Activated B cell treated with CpG ODN at 0.5 μM for 24 hours (primary cell): ENCODE measurements around the gene TMEM63A. TPM values are rescaled to one million over a fixed set of nuclear protein-coding genes. Genes with fewer than 3 reads are reported as not detected.

Experiments
- ATAC-seq: fragments of 200-7000 bp; cut with Tn5 transposase; one replicate; pipeline ENCODE4 v1.10.0; 2021; ENCODE audit warnings: low read depth, mild to moderate bottlenecking, moderate library complexity
- CTCF ChIA-PET: fragments of 350-600 bp; sonication (Branson Sonifier 250); formaldehyde crosslinking; loops from one replicate; lab custom pipeline; 2021; ENCODE audit warnings: antibody characterized with exemption; lab: Charles Lee
- POLR2A ChIA-PET: fragments of 350-600 bp; sonication (Branson Sonifier 250); formaldehyde crosslinking; loops from one replicate; lab custom pipeline; 2021; ENCODE audit warnings: antibody characterized with exemption; lab: Charles Lee
- DNase-seq: peaks from one replicate; pipeline ENCODE4 v3.0.0; 2022
- H3K27ac Mint-ChIP-seq: one replicate; pipeline ENCODE4 v1.8.0; 2020; ENCODE audit warnings: mixed read lengths
- H3K27me3 Mint-ChIP-seq: one replicate; pipeline ENCODE4 v1.8.0; 2021; ENCODE audit warnings: mixed read lengths
- H3K36me3 Mint-ChIP-seq: one replicate; pipeline ENCODE4 v1.8.0; 2021; ENCODE audit warnings: low read depth, mixed read lengths
- H3K4me1 Mint-ChIP-seq: one replicate; pipeline ENCODE4 v1.8.0; 2021; ENCODE audit warnings: mixed read lengths
- H3K4me3 Mint-ChIP-seq: one replicate; pipeline ENCODE4 v1.8.0; 2020; ENCODE audit warnings: mild to moderate bottlenecking, mixed read lengths
- H3K9me3 Mint-ChIP-seq: one replicate; pipeline ENCODE4 v1.8.0; 2020; ENCODE audit warnings: mixed read lengths
- CTCF ChIP-seq: fragments of 200-600 bp; IDR thresholded peaks from one replicate; pipeline ENCODE4 v1.8.0; 2022; ENCODE audit warnings: antibody characterized with exemption, mild to moderate bottlenecking
- intact Hi-C: fragments of 100-400 bp; cut with micrococcal nuclease; formaldehyde crosslinking; loops from one replicate; pipeline ENCODE4 v1.15.1; 2024
- total RNA-seq: library from RNA; stranded (reverse); gene quantifications from 2 replicates; pipeline ENCODE4 v1.2.3, GENCODE V29; 2022

Gene TMEM63A
- total RNA-seq, 1 donor from 2014 or later, result 74.5 TPM

- no peaks in the 10 kb centered on the region for H3K9me3 Mint-ChIP-seq
- no peaks in the 10 kb centered on the region for H3K27me3 Mint-ChIP-seq
- no peaks in the 10 kb centered on the region for H3K4me1 Mint-ChIP-seq
- no peak overlapping the region for H3K27ac Mint-ChIP-seq
- no peak for ATAC-seq
- H3K36me3 Mint-ChIP-seq, result no peaks in the 10 kb centered on the region
- no peak for DNase-seq
- TF ChIP-seq CTCF, result no peak
- intact Hi-C loops, result no loop called here
- CTCF ChIA-PET, result no interaction called here
- no peak overlapping the region for H3K4me3 Mint-ChIP-seq
- POLR2A ChIA-PET, result no interaction called here
Measured at GRCh38 chr1:225828706-225829345, 53.4 kb downstream of the TMEM63A start.

- ATAC-seq (no peak), DNase-seq (no peak)
- ChIA-PET CTCF (no interaction called here), POLR2A (no interaction called here)
- no peaks in the 10 kb centered on the region for H3K27me3 Mint-ChIP-seq
- H3K4me3 Mint-ChIP-seq, result no peak overlapping the region
- no peaks in the 10 kb centered on the region for H3K36me3 Mint-ChIP-seq
- intact Hi-C loops, result no loop called here
- no peak for TF ChIP-seq CTCF
- H3K27ac Mint-ChIP-seq, result no peak overlapping the region
- no peaks in the 10 kb centered on the region for H3K9me3 Mint-ChIP-seq
- no peaks in the 10 kb centered on the region for H3K4me1 Mint-ChIP-seq
Measured at GRCh38 chr1:225827076-225827475, 55.1 kb downstream of the TMEM63A start.

- H3K4me3 Mint-ChIP-seq, result no peak overlapping the region
- no peaks in the 10 kb centered on the region for H3K36me3 Mint-ChIP-seq
- no peak for DNase-seq
- CTCF ChIA-PET, result no interaction called here
- H3K27ac Mint-ChIP-seq, result no peak overlapping the region
- no peak for ATAC-seq
- intact Hi-C loops, result no loop called here
- POLR2A ChIA-PET, result no interaction called here
- H3K9me3 Mint-ChIP-seq, result no peaks in the 10 kb centered on the region
- no peaks in the 10 kb centered on the region for H3K4me1 Mint-ChIP-seq
- TF ChIP-seq CTCF, result no peak
- H3K27me3 Mint-ChIP-seq, result no peaks in the 10 kb centered on the region
Measured at GRCh38 chr1:225825607-225826007, 56.6 kb downstream of the TMEM63A start.

- ATAC-seq (no peak), DNase-seq (no peak)
- ChIA-PET POLR2A (no interaction called here), CTCF (no interaction called here)
- Mint-ChIP-seq H3K9me3 (no peaks in the 10 kb centered on the region), H3K4me1 (no peaks in the 10 kb centered on the region), H3K27me3 (no peaks in the 10 kb centered on the region), H3K36me3 (no peaks in the 10 kb centered on the region), H3K27ac (no peak overlapping the region), H3K4me3 (no peak overlapping the region)
- TF ChIP-seq CTCF, result no peak
- intact Hi-C loops, result no loop called here
Measured at GRCh38 chr1:225825078-225825477, 57.1 kb downstream of the TMEM63A start.

- CTCF ChIA-PET, result no interaction called here
Measured at GRCh38 chr1:225824533-225824941, 57.6 kb downstream of the TMEM63A start.

More at GRCh38 chr1:225824533-225824941, 57.6 kb downstream of the TMEM63A start:
- no peaks in the 10 kb centered on the region for H3K4me1 Mint-ChIP-seq
- H3K27ac Mint-ChIP-seq, result no peak overlapping the region
- POLR2A ChIA-PET, result no interaction called here
- H3K27me3 Mint-ChIP-seq, result no peaks in the 10 kb centered on the region
- no peak for ATAC-seq
- intact Hi-C loops, result no loop called here
- H3K36me3 Mint-ChIP-seq, result no peaks in the 10 kb centered on the region
- no peak overlapping the region for H3K4me3 Mint-ChIP-seq
- no peaks in the 10 kb centered on the region for H3K9me3 Mint-ChIP-seq
- no peak for DNase-seq
- TF ChIP-seq CTCF, result no peak
